IMR-90 (cell line): ENCODE results near the gene TNP1. TPM values are rescaled to one million over a fixed set of nuclear protein-coding genes. Genes with fewer than 3 reads are reported as not detected.

Experiments
- ATAC-seq: fragments of 200-7000 bp; cut with Tn5 transposase; 2 replicates; pipeline ENCODE4 v1.9.1; 2020; ENCODE audit warnings: low read depth, mild to moderate bottlenecking, moderate library complexity
- BruUV-seq: library from RNA; stranded (reverse); fragments of 400-500 nt; replicated peaks from 2 replicates; lab custom pipeline; 2021; lab: Mats Ljungman, UMichigan
- CTCF ChIA-PET: fragments of 300-600 bp; formaldehyde crosslinking; extraction: SDS; loops from one replicate; lab custom pipeline; 2021; ENCODE audit warnings: antibody characterized with exemption; lab: Yijun Ruan, JAX
- POLR2A ChIA-PET: fragments of 300-600 bp; sonication (Branson Sonifier 250); formaldehyde crosslinking; loops from one replicate; lab custom pipeline; 2022; ENCODE audit warnings: antibody characterized with exemption; ENCODE audit not compliant: unreplicated experiment; lab: Charles Lee
- DNase-seq: peaks from one replicate; pipeline ENCODE4 v3.0.0; 2013
- H2AFZ ChIP-seq: replicated peaks from 2 replicates; pipeline ENCODE3; 2013; ENCODE audit warnings: low read length, mild to moderate bottlenecking; ENCODE audit not compliant: poor library complexity
- H2AK5ac ChIP-seq: 2 replicates; pipeline ENCODE4 v1.6.1; 2013; ENCODE audit warnings: low read depth, low read length, inconsistent platforms
- H2AK9ac ChIP-seq: replicated peaks from 2 replicates; pipeline ENCODE3; 2013; ENCODE audit warnings: mild to moderate bottlenecking, low read depth, low read length, moderate library complexity; ENCODE audit not compliant: poor library complexity
- H2BK120ac ChIP-seq: 2 replicates; pipeline ENCODE4 v1.6.1; 2013; ENCODE audit warnings: low read depth, low read length, inconsistent platforms
- H2BK15ac ChIP-seq: 3 replicates; pipeline ENCODE4 v1.6.1; 2013; ENCODE audit warnings: low read depth, low read length, inconsistent platforms
- H2BK20ac ChIP-seq: 2 replicates; pipeline ENCODE4 v1.6.1; 2013; ENCODE audit warnings: low read depth, mild to moderate bottlenecking, inconsistent platforms, low read length, moderate library complexity
- H2BK5ac ChIP-seq: 2 replicates; pipeline ENCODE4 v1.6.1; 2013; ENCODE audit warnings: mild to moderate bottlenecking, low read depth, low read length, inconsistent platforms; ENCODE audit not compliant: poor library complexity, severe bottlenecking
- H3K14ac ChIP-seq: replicated peaks from 2 replicates; pipeline ENCODE4 v1.6.1; 2013; ENCODE audit warnings: low read depth, low read length, inconsistent platforms
- H3K18ac ChIP-seq: 2 replicates; pipeline ENCODE4 v1.6.1; 2013; ENCODE audit warnings: low read depth, low read length, control low read depth
- H3K23ac ChIP-seq: 2 replicates; pipeline ENCODE4 v1.6.1; 2013; ENCODE audit warnings: low read depth, low read length, inconsistent platforms
- H3K27ac ChIP-seq: 2 replicates; pipeline ENCODE4 v1.5.1; 2013; ENCODE audit warnings: mild to moderate bottlenecking, control low read depth, low read length; ENCODE audit not compliant: insufficient read depth
- H3K27me3 ChIP-seq: 2 replicates; pipeline ENCODE4 v1.6.1; 2013; ENCODE audit warnings: low read length; ENCODE audit not compliant: control insufficient read depth, insufficient read depth
- H3K36me3 ChIP-seq: 2 replicates; pipeline ENCODE4 v1.6.1; 2013; ENCODE audit warnings: low read length, mixed read lengths; ENCODE audit not compliant: control insufficient read depth, insufficient read depth
- H3K4ac ChIP-seq: 2 replicates; pipeline ENCODE4 v1.6.1; 2013; ENCODE audit warnings: low read depth, low read length, inconsistent platforms
- H3K4me1 ChIP-seq: 2 replicates; pipeline ENCODE4 v1.6.1; 2013; ENCODE audit warnings: low read length, mixed read lengths; ENCODE audit not compliant: control insufficient read depth, insufficient read depth
- H3K4me2 ChIP-seq: 2 replicates; pipeline ENCODE4 v1.6.1; 2013; ENCODE audit warnings: low read depth, mild to moderate bottlenecking, control low read depth, low read length, moderate library complexity
- H3K4me3 ChIP-seq: 2 replicates; pipeline ENCODE4 v1.5.1; 2013; ENCODE audit warnings: low read depth, mild to moderate bottlenecking, control low read depth, low read length, moderate library complexity; ENCODE audit not compliant: insufficient read depth
- H3K56ac ChIP-seq: 2 replicates; pipeline ENCODE4 v1.6.1; 2013; ENCODE audit warnings: low read length, inconsistent platforms; ENCODE audit not compliant: insufficient read depth; ENCODE audit errors: extremely low read depth
- H3K79me1 ChIP-seq, 2 experiments: 2 replicates each; pipeline ENCODE4 v1.6.1; 2013; ENCODE audit warnings: low read length in 2 of 2, inconsistent platforms in 1 of 2, low read depth in 1 of 2
- H3K9ac ChIP-seq: 2 replicates; pipeline ENCODE4 v1.6.1; 2013; ENCODE audit warnings: low read depth, low read length, control low read depth
- H3K9me1 ChIP-seq: 2 replicates; pipeline ENCODE4 v1.6.1; 2013; ENCODE audit warnings: low read length, inconsistent platforms; ENCODE audit not compliant: insufficient read depth
- H3K9me3 ChIP-seq: 2 replicates; pipeline ENCODE4 v1.6.1; 2013; ENCODE audit warnings: low read length; ENCODE audit not compliant: control insufficient read depth, insufficient read depth
- H4K20me1 ChIP-seq: 2 replicates; pipeline ENCODE4 v1.6.1; 2013; ENCODE audit warnings: low read length, inconsistent platforms; ENCODE audit not compliant: insufficient read depth
- H4K5ac ChIP-seq: 2 replicates; pipeline ENCODE4 v1.6.1; 2013; ENCODE audit warnings: mild to moderate bottlenecking, low read depth, low read length, control low read depth
- H4K8ac ChIP-seq, 2 experiments: 2 replicates each; pipeline ENCODE4 v1.6.1; 2013; ENCODE audit warnings: low read depth in 2 of 2, low read length in 2 of 2, control low read depth in 1 of 2, inconsistent platforms in 1 of 2
- H4K91ac ChIP-seq: 2 replicates; pipeline ENCODE4 v1.6.1; 2013; ENCODE audit warnings: low read depth, low read length, inconsistent platforms; ENCODE audit not compliant: insufficient read depth
- BHLHE40 ChIP-seq: fragments of 150-350 bp; IDR thresholded peaks from 2 replicates; pipeline ENCODE4 v1.6.1; 2016; ENCODE audit warnings: mild to moderate bottlenecking, low read depth, low read length
- CEBPB ChIP-seq: IDR thresholded peaks from 2 replicates; pipeline ENCODE4 v1.6.1; 2012; ENCODE audit warnings: low read depth, low read length, improper control_type of control experiment
- MAFK ChIP-seq: IDR thresholded peaks from 2 replicates; pipeline ENCODE4 v1.6.1; 2012; ENCODE audit warnings: low read depth, low read length, improper control_type of control experiment
- POLR2A ChIP-seq: IDR thresholded peaks from 2 replicates; pipeline ENCODE4 v1.6.1; 2012; ENCODE audit warnings: mild to moderate bottlenecking, low read depth, low read length
- RAD21 ChIP-seq: IDR thresholded peaks from 2 replicates; pipeline ENCODE4 v1.6.1; 2012; ENCODE audit warnings: low read length, improper control_type of control experiment
- RCOR1 ChIP-seq: IDR thresholded peaks from 2 replicates; pipeline ENCODE4 v1.6.1; 2012; ENCODE audit warnings: mild to moderate bottlenecking, low read length, improper control_type of control experiment; ENCODE audit not compliant: insufficient replicate concordance
- RFX5 ChIP-seq: IDR thresholded peaks from 2 replicates; pipeline ENCODE4 v1.8.0; 2012; ENCODE audit warnings: low read depth, mild to moderate bottlenecking, low read length, moderate library complexity
- SMC3 ChIP-seq: fragments of 150-350 bp; IDR thresholded peaks from 2 replicates; pipeline ENCODE4 v1.6.1; 2016; ENCODE audit warnings: low read depth, mild to moderate bottlenecking, antibody characterized with exemption, low read length, moderate library complexity
- WGBS, 2 experiments: methylation state at CpG; one replicate each; pipeline versions ENCODE4 v1.1.5 to v1.1.7; 2013; ENCODE audit warnings: missing lambda C conversion rate in 2 of 2; ENCODE audit not compliant: insufficient read length in 1 of 2; ENCODE audit errors: extremely low coverage in 2 of 2; 5-methylcytosine and 5-hydroxymethylcytosine counted together
- dilution Hi-C: fragments of 300-500 bp; cut with HindIII; formaldehyde crosslinking; loops from one replicate; pipeline ENCODE4 v1.14.3; 2018; ENCODE audit warnings: low sequenced_read_pairs; ENCODE audit not compliant: unreplicated experiment
- in situ Hi-C: fragments of 300-500 bp; cut with MboI; formaldehyde crosslinking; loops from 3 replicates; pipeline ENCODE4 v1.14.3; 2019; ENCODE audit warnings: low sequenced_read_pairs, inconsistent platforms, mixed read lengths
- intact Hi-C: fragments of 100-400 bp; cut with micrococcal nuclease; formaldehyde crosslinking; loops from 2 replicates; pipeline ENCODE4 v1.10.0; 2022
- polyA plus RNA-seq, 3 experiments: library from polyadenylated mRNA; depleted of rRNA; stranded (reverse); fragments of >200 nt; gene quantifications; 2 replicates each; pipeline ENCODE4 v1.2.3, GENCODE V29; 2012; ENCODE audit warnings: low replicate concordance in 1 of 3
- total RNA-seq: library from RNA; depleted of rRNA; stranded (reverse); fragments of >200 nt; gene quantifications from 2 replicates; pipeline ENCODE4 v1.2.3, GENCODE V29; 2012
- TF ChIP-seq, protein P1 (sequence below): fragments of 150-350 bp; IDR thresholded peaks from 2 replicates; pipeline ENCODE4 v1.6.1; 2017; ENCODE audit warnings: mild to moderate bottlenecking, antibody characterized with exemption, low read length, low read depth

TNP1 gene
- total and polyA plus RNA-seq, 2 of the 4 experiments (the other 2 are of a cell fraction): not detected

DNA sequence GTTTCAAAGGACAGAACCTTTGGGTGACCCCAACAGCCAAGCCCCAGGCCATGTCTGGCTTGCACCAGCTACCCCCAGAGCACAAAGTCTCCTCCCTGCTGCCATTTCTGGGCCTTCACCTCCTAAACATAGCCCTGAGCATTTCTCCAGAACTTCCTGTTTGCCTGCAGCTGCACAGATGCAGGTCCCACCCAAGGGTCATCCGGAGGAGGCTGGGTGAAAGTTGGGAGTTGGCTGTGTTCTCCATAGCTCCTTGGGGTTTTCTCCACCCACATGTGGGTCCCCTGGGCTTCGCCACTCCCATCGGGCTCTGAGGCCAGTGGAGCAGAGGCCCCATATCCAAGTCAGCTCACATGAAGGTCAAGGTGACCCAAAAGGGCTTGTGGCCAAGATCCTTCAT is 4.3 kb downstream of the TNP1 start:
- Histone ChIP-seq H3K9me3 (no peaks in the 10 kb centered on the region), H3K18ac (no peak overlapping the region), H4K8ac (no peak overlapping the region), H2AK9ac (no peak overlapping the region), H2BK5ac (no peak overlapping the region), H3K36me3 (no peaks in the 10 kb centered on the region), H3K4ac (no peak overlapping the region), H3K4me3 (no peak overlapping the region), H3K56ac (no peak overlapping the region), H4K5ac (no peak overlapping the region), H3K9ac (no peak overlapping the region), H2AFZ (no peak overlapping the region), H4K91ac (no peak overlapping the region), H3K4me1 (peaks cover 9% of the 10 kb centered on the region), H2BK20ac (no peak overlapping the region), H4K20me1 (no peaks in the 10 kb centered on the region), H3K27ac (no peak overlapping the region), H2BK120ac (no peak overlapping the region), H3K27me3 (no peaks in the 10 kb centered on the region), H2AK5ac (no peak overlapping the region), H3K23ac (no peak overlapping the region), H3K79me1 (no peaks in the 10 kb centered on the region), H3K14ac (no peak overlapping the region; the same call in 1 of the 2 replicates), H3K9me1 (peaks cover 11% of the 10 kb centered on the region), H3K4me2 (no peak overlapping the region), H2BK15ac (no peak overlapping the region)
- intact Hi-C loops (no loop called here), dilution Hi-C loops (no loop called here), in situ Hi-C loops (no loop called here)
- no peak for DNase-seq
- ChIA-PET CTCF (no interaction called here), POLR2A (no interaction called here)
- no TSS peak for BruUV-seq
- ATAC-seq: no peak
- TF ChIP-seq RCOR1 (no peak), RFX5 (no peak), POLR2A (no peak), BHLHE40 (no peak), MAFK (no peak), CEBPB (no peak), RAD21 (no peak), SMC3 (no peak)
- TF ChIP-seq, protein P1, sequence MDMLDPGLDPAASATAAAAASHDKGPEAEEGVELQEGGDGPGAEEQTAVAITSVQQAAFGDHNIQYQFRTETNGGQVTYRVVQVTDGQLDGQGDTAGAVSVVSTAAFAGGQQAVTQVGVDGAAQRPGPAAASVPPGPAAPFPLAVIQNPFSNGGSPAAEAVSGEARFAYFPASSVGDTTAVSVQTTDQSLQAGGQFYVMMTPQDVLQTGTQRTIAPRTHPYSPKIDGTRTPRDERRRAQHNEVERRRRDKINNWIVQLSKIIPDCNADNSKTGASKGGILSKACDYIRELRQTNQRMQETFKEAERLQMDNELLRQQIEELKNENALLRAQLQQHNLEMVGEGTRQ: no peak
- no CpG with 5 or more reads among the region's 3 CpGs for WGBS, 2 experiments
